AG04449 (cell line): Measurements from ENCODE around the gene LAMA2.

Experiments used
- CTCF ChIA-PET: fragments of 350-600 bp; formaldehyde crosslinking; extraction: SDS; loops from one replicate; lab custom pipeline; 2021; ENCODE audit warnings: antibody characterized with exemption; lab: Yijun Ruan, JAX
- POLR2A ChIA-PET: fragments of 400-600, 350-600 bp; formaldehyde crosslinking; extraction: SDS; loops from one replicate; lab custom pipeline; 2020; ENCODE audit warnings: antibody characterized with exemption, inconsistent platforms; lab: Yijun Ruan, JAX
- DNase-seq: peaks from one replicate; pipeline ENCODE4 v3.0.0-alpha.2; 2010; ENCODE audit warnings: low read depth, low spot score
- H3K4me3 ChIP-seq: 2 replicates; pipeline ENCODE4 v1.5.1; 2011; ENCODE audit warnings: low read depth, mild to moderate bottlenecking, control low read depth, low read length
- CTCF ChIP-seq: IDR thresholded peaks from one replicate; pipeline ENCODE4 v1.5.1; 2011; ENCODE audit warnings: mild to moderate bottlenecking, moderate library complexity, low read length, control low read depth, inconsistent platforms; ENCODE audit not compliant: insufficient read depth; ENCODE audit errors: missing control alignments

LAMA2 gene

GRCh38 chr6:129370268-129370916 lies 487.5 kb downstream of the LAMA2 start:
- no peak for DNase-seq

GRCh38 chr6:129381885-129382284 lies 498.9 kb downstream of the LAMA2 start:
- ChIA-PET CTCF (interaction anchor here (1.3 to 2.0 kb wide), 2 partner anchors 10 to 12 kb away, joined by 4 to 15 read pairs; no protein-coding TSS in a partner anchor), POLR2A (no interaction called here)
- no peak overlapping the region for H3K4me3 ChIP-seq
- DNase-seq: no peak
- no peak for TF ChIP-seq CTCF

More at GRCh38 chr6:129370268-129370916, 487.5 kb downstream of the LAMA2 start:
- ChIA-PET CTCF (interaction anchor here (0.7 to 1.8 kb wide), 24 partner anchors 10 to 648 kb away, joined by 3 to 22 read pairs (median 3); no protein-coding TSS in a partner anchor), POLR2A (no interaction called here)
- H3K4me3 ChIP-seq: no peak overlapping the region
- peak; percentile 46 for TF ChIP-seq CTCF

- POLR2A ChIA-PET: no interaction called here
- TF ChIP-seq CTCF: no peak
- DNase-seq: no peak
- no peak overlapping the region for H3K4me3 ChIP-seq
- CTCF ChIA-PET: interaction anchor here (0.6 to 2.0 kb wide), 4 partner anchors 10 to 18 kb away, joined by 3 to 15 read pairs (median 4); no protein-coding TSS in a partner anchor
Measured at GRCh38 chr6:129382916-129383315, 500.0 kb downstream of the LAMA2 start.

GRCh38 chr6:129385117-129385516 lies 502.2 kb downstream of the LAMA2 start:
- ChIA-PET CTCF (interaction anchor here (0.5 kb wide), 1 partner anchor 11 kb away, joined by 3 read pairs; no protein-coding TSS in a partner anchor), POLR2A (no interaction called here)
- no peak for TF ChIP-seq CTCF
- no peak for DNase-seq
- no peak overlapping the region for H3K4me3 ChIP-seq

- no peak for DNase-seq
- TF ChIP-seq CTCF: no peak
- POLR2A ChIA-PET: no interaction called here
Measured at GRCh38 chr6:129390900-129391299, 508.0 kb downstream of the LAMA2 start.

GRCh38 chr6:129393654-129394053 lies 510.7 kb downstream of the LAMA2 start:
- DNase-seq: no peak
- CTCF ChIA-PET: interaction anchor here (1.2 kb wide), 1 partner anchor 23 kb away, joined by 3 read pairs; no protein-coding TSS in a partner anchor
- TF ChIP-seq CTCF: no peak
- POLR2A ChIA-PET: no interaction called here
- no peak overlapping the region for H3K4me3 ChIP-seq

More at GRCh38 chr6:129390900-129391299, 508.0 kb downstream of the LAMA2 start:
- no peak overlapping the region for H3K4me3 ChIP-seq
- CTCF ChIA-PET: no interaction called here
